ENCODE data around the gene ATRIP. TPM values are rescaled to one million over a fixed set of nuclear protein-coding genes. Genes with fewer than 3 reads are reported as not detected.

ATRIP gene
- total RNA-seq, 2 experiments from 2014 or later, result 13.4 to 15.2 TPM

- POLR2A ChIA-PET, result interaction anchor here (1.2 kb wide), 1 partner anchor 36 kb away, joined by 3 read pairs; no protein-coding TSS in a partner anchor
- no peaks in the 10 kb centered on the region for H3K9me3 Mint-ChIP-seq
- H3K27ac Mint-ChIP-seq, result no peak overlapping the region
- CTCF ChIA-PET, result interaction anchor here (12.4 kb wide), 1 partner anchor 30 kb away, joined by 261 read pairs; no protein-coding TSS in a partner anchor
- DNase-seq, result no peak
- no peaks in the 10 kb centered on the region for H3K36me3 Mint-ChIP-seq (ENCODE audit: low read depth)
- no peak overlapping the region for H3K4me3 Mint-ChIP-seq
- H3K4me1 Mint-ChIP-seq, result peaks cover 2% of the 10 kb centered on the region
- peaks cover 2% of the 10 kb centered on the region for H3K27me3 Mint-ChIP-seq
Observed at GRCh38 chr3:48404440-48405342, 41.8 kb upstream of the ATRIP start.

- POLR2A ChIA-PET, result no interaction called here
- CTCF ChIA-PET, result interaction anchor here (12.4 kb wide), 1 partner anchor 30 kb away, joined by 261 read pairs; no protein-coding TSS in a partner anchor
- no peak for DNase-seq
Observed at GRCh38 chr3:48405343-48405881, 41.1 kb upstream of the ATRIP start.

GRCh38 chr3:48405971-48406370 is 40.6 kb upstream of the ATRIP start:
- ChIA-PET POLR2A (no interaction called here), CTCF (interaction anchor here (12.4 kb wide), 1 partner anchor 29 kb away, joined by 261 read pairs; no protein-coding TSS in a partner anchor)
- H3K4me3 Mint-ChIP-seq, result no peak overlapping the region
- no peaks in the 10 kb centered on the region for H3K36me3 Mint-ChIP-seq (ENCODE audit: low read depth)
- peaks cover under 1% of the 10 kb centered on the region for H3K4me1 Mint-ChIP-seq
- H3K9me3 Mint-ChIP-seq, result no peaks in the 10 kb centered on the region
- DNase-seq, result no peak
- peaks cover under 1% of the 10 kb centered on the region for H3K27me3 Mint-ChIP-seq
- H3K27ac Mint-ChIP-seq, result no peak overlapping the region

More at GRCh38 chr3:48405343-48405881, 41.1 kb upstream of the ATRIP start:
- peaks cover 2% of the 10 kb centered on the region for H3K27me3 Mint-ChIP-seq
- no peaks in the 10 kb centered on the region for H3K36me3 Mint-ChIP-seq (ENCODE audit: low read depth)
- H3K4me3 Mint-ChIP-seq, result no peak overlapping the region
- H3K4me1 Mint-ChIP-seq, result peaks cover 2% of the 10 kb centered on the region
- H3K9me3 Mint-ChIP-seq, result no peaks in the 10 kb centered on the region
- H3K27ac Mint-ChIP-seq, result no peak overlapping the region

- DNase-seq, result no peak
- ChIA-PET CTCF (interaction anchor here (1.2 to 12.4 kb wide), 2 partner anchors 28 to 151 kb away, joined by 4 to 261 read pairs; no protein-coding TSS in a partner anchor), POLR2A (interaction anchor here (0.7 to 1.1 kb wide), 2 partner anchors 12 to 129 kb away, joined by 3 read pairs; no protein-coding TSS in a partner anchor)
- H3K36me3 Mint-ChIP-seq (ENCODE audit: low read depth), result no peaks in the 10 kb centered on the region
- no peak overlapping the region for H3K4me3 Mint-ChIP-seq
- no peaks in the 10 kb centered on the region for H3K9me3 Mint-ChIP-seq
- no peaks in the 10 kb centered on the region for H3K4me1 Mint-ChIP-seq
- no peaks in the 10 kb centered on the region for H3K27me3 Mint-ChIP-seq
- H3K27ac Mint-ChIP-seq, result no peak overlapping the region
Observed at GRCh38 chr3:48406443-48407431, 39.8 kb upstream of the ATRIP start.

- H3K36me3 Mint-ChIP-seq (ENCODE audit: low read depth), result no peaks in the 10 kb centered on the region
- H3K4me3 Mint-ChIP-seq, result no peak overlapping the region
- CTCF ChIA-PET, result interaction anchor here (0.8 to 12.4 kb wide), 5 partner anchors 8 to 159 kb away, joined by 3 to 261 read pairs (median 3); no protein-coding TSS in a partner anchor
- no peaks in the 10 kb centered on the region for H3K27me3 Mint-ChIP-seq
- DNase-seq, result peak; percentile 14
- H3K4me1 Mint-ChIP-seq, result no peaks in the 10 kb centered on the region
- no peak overlapping the region for H3K27ac Mint-ChIP-seq
- no peaks in the 10 kb centered on the region for H3K9me3 Mint-ChIP-seq
- POLR2A ChIA-PET, result interaction anchor here (0.7 to 1.3 kb wide), 3 partner anchors 8 to 130 kb away, joined by 3 to 4 read pairs (median 3); no protein-coding TSS in a partner anchor
Observed at GRCh38 chr3:48407542-48408099, 38.9 kb upstream of the ATRIP start.

- no peak overlapping the region for H3K27ac Mint-ChIP-seq
- H3K4me3 Mint-ChIP-seq, result no peak overlapping the region
- H3K4me1 Mint-ChIP-seq, result no peaks in the 10 kb centered on the region
- POLR2A ChIA-PET, result interaction anchor here (1.3 kb wide), 1 partner anchor 9 kb away, joined by 4 read pairs; no protein-coding TSS in a partner anchor
- DNase-seq, result no peak
- no peaks in the 10 kb centered on the region for H3K36me3 Mint-ChIP-seq (ENCODE audit: low read depth)
- no peaks in the 10 kb centered on the region for H3K9me3 Mint-ChIP-seq
- CTCF ChIA-PET, result interaction anchor here (1.2 to 12.4 kb wide), 3 partner anchors 13 to 141 kb away, joined by 3 to 261 read pairs (median 4); no protein-coding TSS in a partner anchor
- H3K27me3 Mint-ChIP-seq, result no peaks in the 10 kb centered on the region
Observed at GRCh38 chr3:48408823-48409281, 37.7 kb upstream of the ATRIP start.

- CTCF ChIA-PET, result interaction anchor here (1.2 to 12.4 kb wide), 2 partner anchors 26 to 140 kb away, joined by 4 to 261 read pairs; no protein-coding TSS in a partner anchor
- Mint-ChIP-seq H3K36me3 (ENCODE audit: low read depth) (no peaks in the 10 kb centered on the region), H3K9me3 (no peaks in the 10 kb centered on the region), H3K4me3 (no peak overlapping the region), H3K27me3 (no peaks in the 10 kb centered on the region), H3K4me1 (no peaks in the 10 kb centered on the region), H3K27ac (no peak overlapping the region)
- POLR2A ChIA-PET, result no interaction called here
- DNase-seq, result no peak
Observed at GRCh38 chr3:48409291-48410201, 37.0 kb upstream of the ATRIP start.

GRCh38 chr3:48410205-48411040 is 36.1 kb upstream of the ATRIP start:
- H3K36me3 Mint-ChIP-seq (ENCODE audit: low read depth), result no peaks in the 10 kb centered on the region
- ChIA-PET CTCF (interaction anchor here (3.2 to 12.4 kb wide), 2 partner anchors 10 to 25 kb away, joined by 14 to 261 read pairs; no protein-coding TSS in a partner anchor), POLR2A (no interaction called here)
- no peak overlapping the region for H3K4me3 Mint-ChIP-seq
- no peak overlapping the region for H3K27ac Mint-ChIP-seq
- no peaks in the 10 kb centered on the region for H3K4me1 Mint-ChIP-seq
- no peaks in the 10 kb centered on the region for H3K9me3 Mint-ChIP-seq
- H3K27me3 Mint-ChIP-seq, result no peaks in the 10 kb centered on the region
- DNase-seq, result no peak

GRCh38 chr3:48411041-48411588 is 35.4 kb upstream of the ATRIP start:
- Mint-ChIP-seq H3K36me3 (ENCODE audit: low read depth) (no peaks in the 10 kb centered on the region), H3K9me3 (no peaks in the 10 kb centered on the region), H3K27me3 (no peaks in the 10 kb centered on the region), H3K27ac (no peak overlapping the region), H3K4me3 (no peak overlapping the region), H3K4me1 (no peaks in the 10 kb centered on the region)
- POLR2A ChIA-PET, result no interaction called here
- no peak for DNase-seq
- CTCF ChIA-PET, result interaction anchor here (0.6 to 3.2 kb wide), 2 partner anchors 10 to 598 kb away, joined by 3 to 14 read pairs; no protein-coding TSS in a partner anchor

- no peak overlapping the region for H3K27ac Mint-ChIP-seq
- no peaks in the 10 kb centered on the region for H3K9me3 Mint-ChIP-seq
- no peaks in the 10 kb centered on the region for H3K4me1 Mint-ChIP-seq
- no peak overlapping the region for H3K4me3 Mint-ChIP-seq
- ChIA-PET CTCF (interaction anchor here (0.6 to 3.2 kb wide), 3 partner anchors 11 to 599 kb away, joined by 3 to 14 read pairs (median 6); no protein-coding TSS in a partner anchor), POLR2A (no interaction called here)
- H3K27me3 Mint-ChIP-seq, result no peaks in the 10 kb centered on the region
- H3K36me3 Mint-ChIP-seq (ENCODE audit: low read depth), result no peaks in the 10 kb centered on the region
- no peak for DNase-seq
Observed at GRCh38 chr3:48411606-48412374, 34.7 kb upstream of the ATRIP start.
